Endothelial cell of umbilical vein (primary cell): ENCODE data around the gene N4BP3. TPM values are rescaled to one million over a fixed set of nuclear protein-coding genes. Genes with fewer than 3 reads are reported as not detected.
A peak's percentile ranks its signal among the peaks of the same experiment; 100 is the strongest.

Experiments used
- BruUV-seq: library from RNA; stranded (reverse); fragments of 400-500 nt; replicated peaks from 2 replicates; lab custom pipeline; 2021; lab: Mats Ljungman, UMichigan
- CTCF ChIA-PET: fragments of 300-600, 350-600 bp; sonication (Branson Sonifier 250); formaldehyde crosslinking; loops from one replicate; lab custom pipeline; 2021; ENCODE audit warnings: antibody characterized with exemption, inconsistent platforms; lab: Charles Lee
- POLR2A ChIA-PET: fragments of 300-600, 350-600 bp; sonication (Branson Sonifier 250); formaldehyde crosslinking; loops from one replicate; lab custom pipeline; 2021; ENCODE audit warnings: antibody characterized with exemption, inconsistent platforms; lab: Charles Lee
- DNase-seq: peaks from one replicate; pipeline ENCODE4 v3.0.0-alpha.2; 2011; ENCODE audit warnings: low read depth, low spot score
- FAIRE-seq: peaks from 2 replicates; lab custom pipeline; 2011; peaks lifted over from hg19 to GRCh38; lab: Jason Lieb, UNC
- H2AFZ ChIP-seq: 2 replicates; pipeline ENCODE4 v1.6.0; 2012; ENCODE audit warnings: low read depth, low read length, control low read depth, inconsistent platforms
- H3K27ac ChIP-seq: 2 replicates; pipeline ENCODE4 v1.5.1; 2011; ENCODE audit warnings: low read depth, mild to moderate bottlenecking, control low read depth, low read length, moderate library complexity; ENCODE audit not compliant: insufficient read depth
- H3K27me3 ChIP-seq, 2 experiments: 2 replicates each; pipeline versions ENCODE4 v1.6.0 to v1.6.1; 2011; ENCODE audit warnings: low read length in 2 of 2, mixed read lengths in 1 of 2; ENCODE audit not compliant: control insufficient read depth in 2 of 2, insufficient read depth in 2 of 2
- H3K36me3 ChIP-seq, 2 experiments: 2 replicates in 1 of 2; 3 replicates in 1 of 2; pipeline ENCODE4 v1.5.1; 2011; ENCODE audit warnings: low read length in 2 of 2, mild to moderate bottlenecking in 1 of 2, moderate library complexity in 1 of 2; ENCODE audit not compliant: control insufficient read depth in 2 of 2, insufficient read depth in 2 of 2; ENCODE audit errors: extremely low read depth in 1 of 2
- H3K4me1 ChIP-seq: 3 replicates; pipeline ENCODE4 v1.5.1; 2011; ENCODE audit warnings: mild to moderate bottlenecking, low read length; ENCODE audit not compliant: control insufficient read depth, insufficient read depth; ENCODE audit errors: extremely low read depth
- H3K4me2 ChIP-seq: 2 replicates; pipeline ENCODE4 v1.6.1; 2011; ENCODE audit warnings: low read length, control low read depth, mixed read lengths; ENCODE audit not compliant: insufficient read depth
- H3K4me3 ChIP-seq, 3 experiments: fragments of 200-600 bp in 1 of 3; sonication (generic), shearing (Covaris generic) in 1 of 3; replicated peaks in 1 of 3; 2 replicates each; pipeline ENCODE4 v1.5.1; 2011 to 2016; ENCODE audit warnings: control low read depth in 3 of 3, low read length in 3 of 3, mild to moderate bottlenecking in 2 of 3, inconsistent platforms in 1 of 3, low read depth in 1 of 3, moderate library complexity in 1 of 3; ENCODE audit not compliant: insufficient read depth in 1 of 3
- H3K79me2 ChIP-seq: 2 replicates; pipeline ENCODE4 v1.6.0; 2012; ENCODE audit warnings: low read length, inconsistent platforms; ENCODE audit not compliant: control insufficient read depth, insufficient read depth
- H3K9ac ChIP-seq: replicated peaks from 2 replicates; pipeline ENCODE3; 2011; ENCODE audit warnings: low read length, control low read depth; ENCODE audit not compliant: insufficient read depth; ENCODE audit errors: extremely low read depth
- H3K9me1 ChIP-seq: replicated peaks from 3 replicates; pipeline ENCODE4 v1.6.0; 2011; ENCODE audit warnings: mild to moderate bottlenecking, low read length; ENCODE audit not compliant: control insufficient read depth, insufficient read depth; ENCODE audit errors: extremely low read depth
- H3K9me3 ChIP-seq: replicated peaks from 2 replicates; pipeline ENCODE4 v1.5.1; 2012; ENCODE audit warnings: low read length, inconsistent platforms; ENCODE audit not compliant: control insufficient read depth, insufficient read depth
- H4K20me1 ChIP-seq: replicated peaks from 2 replicates; pipeline ENCODE3; 2011; ENCODE audit warnings: mild to moderate bottlenecking, low read length; ENCODE audit not compliant: control insufficient read depth, insufficient read depth; ENCODE audit errors: extremely low read depth
- CTCF ChIP-seq, 2 donors: IDR thresholded peaks; 1 replicate in 1 of 2; 2 replicates in 1 of 2; pipeline ENCODE4 v1.5.1; 2011; ENCODE audit warnings: low read length in 2 of 2, mild to moderate bottlenecking in 2 of 2, moderate library complexity in 2 of 2, control low read depth in 1 of 2, inconsistent platforms in 1 of 2, low read depth in 1 of 2; ENCODE audit not compliant: insufficient read depth in 1 of 2; ENCODE audit errors: extremely low read depth in 1 of 2
- EZH2 ChIP-seq: IDR thresholded peaks from 2 replicates; pipeline ENCODE4 v1.6.1; 2012; ENCODE audit warnings: borderline replicate concordance, low read depth, mild to moderate bottlenecking, moderate library complexity, low read length, inconsistent platforms; ENCODE audit not compliant: severe bottlenecking
- FOS ChIP-seq: IDR thresholded peaks from 2 replicates; pipeline ENCODE4 v1.6.1; 2011; ENCODE audit warnings: mild to moderate bottlenecking, low read length, moderate library complexity, borderline replicate concordance; ENCODE audit not compliant: insufficient read depth
- GATA2 ChIP-seq: IDR thresholded peaks from 2 replicates; pipeline ENCODE4 v1.7.0; 2011; ENCODE audit warnings: low read depth, mild to moderate bottlenecking, moderate library complexity, mixed read lengths, low read length; ENCODE audit not compliant: insufficient read length, insufficient read depth
- JUN ChIP-seq: IDR thresholded peaks from 2 replicates; pipeline ENCODE4 v1.6.1; 2011; ENCODE audit warnings: borderline replicate concordance, low read depth; ENCODE audit not compliant: insufficient read length, insufficient read depth
- MAX ChIP-seq: IDR thresholded peaks from 2 replicates; pipeline ENCODE4 v1.6.1; 2011; ENCODE audit not compliant: insufficient read depth, insufficient read length
- MYC ChIP-seq: IDR thresholded peaks from one replicate; pipeline ENCODE4 v1.6.1; 2011; ENCODE audit warnings: mild to moderate bottlenecking, low read depth, low read length
- POLR2A ChIP-seq: IDR thresholded peaks from 2 replicates; pipeline ENCODE4 v1.6.1; 2012; ENCODE audit warnings: low read depth, mild to moderate bottlenecking, control low read depth, low read length
- POLR2AphosphoS5 ChIP-seq: IDR thresholded peaks from 2 replicates; pipeline ENCODE4 v1.6.1; 2012; ENCODE audit warnings: low read depth, mild to moderate bottlenecking, control low read depth, low read length, moderate library complexity; ENCODE audit not compliant: insufficient read depth
- dilution Hi-C: fragments of 300-500 bp; cut with MboI; formaldehyde crosslinking; loops from one replicate; pipeline ENCODE4 v1.15.0; 2019; ENCODE audit warnings: low sequenced_read_pairs; ENCODE audit not compliant: extremely low pct_ligation_motif_present
- intact Hi-C: fragments of 100-400 bp; cut with micrococcal nuclease; formaldehyde crosslinking; loops from one replicate; pipeline ENCODE4 v1.10.0; 2022
- polyA plus RNA-seq, 4 experiments: library from polyadenylated mRNA; depleted of rRNA in 3 of 4; stranded (reverse) in 3 of 4; unstranded in 1 of 4; fragments of >200 nt; gene quantifications; 2 replicates each; pipeline versions ENCODE4 v1.2.1 to v1.2.3, GENCODE V29; 2011 to 2012; ENCODE audit warnings: missing spikeins in 1 of 4
- total RNA-seq: library from RNA; stranded (reverse); gene quantifications from 2 replicates; pipeline ENCODE4 v1.2.3, GENCODE V29; 2021

Gene N4BP3
- total and polyA plus RNA-seq, 2 donors (not counting 3 experiments of a cell fraction or from before 2014, with no cell fraction given) = 11.8 to 38.2 TPM

GRCh38 chr5:178131446-178131996 is 18.2 kb downstream of the N4BP3 start:
- H3K79me2 ChIP-seq = peaks cover 3% of the 10 kb centered on the region
- TF ChIP-seq EZH2 (no peak), CTCF (IDR thresholded peaks at IDR 0.05; ENCODE audit: extremely low read depth in 1 of 2, insufficient read depth in 1 of 2, low read depth in 1 of 2, low read length in 2 of 2) (no peak), GATA2 (no peak), POLR2A (no peak), JUN (no peak), FOS (no peak), MYC (no peak), POLR2AphosphoS5 (no peak), MAX (no peak)
- no peaks in the 10 kb centered on the region for H3K27me3 ChIP-seq
- no peaks in the 10 kb centered on the region for H4K20me1 ChIP-seq
- POLR2A ChIA-PET = no interaction called here
- no peaks in the 10 kb centered on the region for H3K9me3 ChIP-seq
- no peaks in the 10 kb centered on the region for H3K9me1 ChIP-seq
- FAIRE-seq = peak; percentile 26
- H3K36me3 ChIP-seq = peaks cover 0 to 9% of the 10 kb centered on the region in 2 experiments
- H2AFZ ChIP-seq = peak overlapping the region; percentile 41
- no peak for DNase-seq
- H3K4me2 ChIP-seq = peak overlapping the region; percentile 33
- BruUV-seq = no TSS peak
- dilution Hi-C loops = no loop called here
- intact Hi-C loops = loop anchor here (1.0 to 2.0 kb wide), 2 partner anchors 15 to 55 kb away; no protein-coding TSS in a partner anchor
- peak overlapping the region; percentile 62 to 82 (median 64) for H3K4me3 ChIP-seq
- H3K27ac ChIP-seq = no peak overlapping the region
- CTCF ChIA-PET = interaction anchor here (1.0 to 1.5 kb wide), 4 partner anchors 12 to 56 kb away, joined by 3 to 6 read pairs (median 4); no protein-coding TSS in a partner anchor
- peak overlapping the region; percentile 50 for H3K9ac ChIP-seq
- H3K4me1 ChIP-seq = peaks cover 7% of the 10 kb centered on the region
